Epithelial cell of proximal tubule (primary cell): Measurements from ENCODE around the gene PARD3B. TPM values are rescaled to one million over a fixed set of nuclear protein-coding genes. Genes with fewer than 3 reads are reported as not detected.

Experiments used
- DNase-seq: peaks from one replicate; pipeline ENCODE4 v3.0.0-alpha.2; 2011; ENCODE audit warnings: low read depth
- H3K4me3 ChIP-seq: 2 replicates; pipeline ENCODE4 v1.5.1; 2011; ENCODE audit warnings: low read depth, mild to moderate bottlenecking, low read length
- CTCF ChIP-seq: conservative IDR thresholded peaks from 2 replicates; pipeline ENCODE4 v1.5.1; 2012; ENCODE audit warnings: low read depth, mild to moderate bottlenecking, low read length
- total RNA-seq: library from RNA; depleted of rRNA; stranded (reverse); fragments of >200 nt; gene quantifications from 2 replicates; pipeline ENCODE4 v1.2.3, GENCODE V29; 2015

PARD3B gene
- total RNA-seq, 1 donor from 2014 or later: 3.6 TPM

GRCh38 chr2:205158404-205158803 is 613.1 kb downstream of the PARD3B start:
- H3K4me3 ChIP-seq: no peak overlapping the region
- DNase-seq: no peak
- TF ChIP-seq CTCF: no peak

GRCh38 chr2:205161156-205161839 is 616.0 kb downstream of the PARD3B start:
- H3K4me3 ChIP-seq: no peak overlapping the region
- TF ChIP-seq CTCF: no peak
- no peak for DNase-seq

GRCh38 chr2:205166745-205167144 is 621.5 kb downstream of the PARD3B start:
- no peak for TF ChIP-seq CTCF
- H3K4me3 ChIP-seq: no peak overlapping the region
- no peak for DNase-seq

- no peak overlapping the region for H3K4me3 ChIP-seq
- TF ChIP-seq CTCF: no peak
- no peak for DNase-seq
Measured at GRCh38 chr2:205169012-205169411, 623.7 kb downstream of the PARD3B start.

GRCh38 chr2:205169464-205169863 is 624.2 kb downstream of the PARD3B start:
- no peak for DNase-seq
- no peak overlapping the region for H3K4me3 ChIP-seq
- no peak for TF ChIP-seq CTCF

GRCh38 chr2:205170399-205170798 is 625.1 kb downstream of the PARD3B start:
- TF ChIP-seq CTCF: no peak
- H3K4me3 ChIP-seq: no peak overlapping the region
- no peak for DNase-seq

- H3K4me3 ChIP-seq: no peak overlapping the region
- DNase-seq: no peak
- TF ChIP-seq CTCF: no peak
Measured at GRCh38 chr2:205171261-205171940, 626.1 kb downstream of the PARD3B start.
